NCI-H748 (cell line): Measurements from ENCODE around the gene ALAS1.

ENCODE experiments used
- DNase-seq: peaks from one replicate; lab custom pipeline; 2025; ENCODE audit not compliant: unreplicated experiment; lab: John Stamatoyannopoulos, UW

ALAS1 gene

GRCh38 chr3:52198643-52199608 is 966 bp downstream of the ALAS1 start:
- DNase-seq: no peak

GRCh38 chr3:52200981-52201679 is 3.2 kb downstream of the ALAS1 start:
- no peak for DNase-seq

GRCh38 chr3:52202384-52203077 is 4.6 kb downstream of the ALAS1 start:
- DNase-seq: no peak

GRCh38 chr3:52203701-52204100 is 5.7 kb downstream of the ALAS1 start:
- no peak for DNase-seq

- peak; percentile 92 for DNase-seq
These were observed 6.5 kb downstream of the ALAS1 start for GRCh38 chr3:52204337-52205073.

- DNase-seq: no peak
These were observed 7.9 kb downstream of the ALAS1 start for GRCh38 chr3:52205727-52206372.

- DNase-seq: no peak
These were observed 10.6 kb downstream of the ALAS1 start for GRCh38 chr3:52208556-52208955.

- DNase-seq: no peak
These were observed 12.1 kb downstream of the ALAS1 start for GRCh38 chr3:52210037-52210436.

- DNase-seq: no peak
These were observed 12.6 kb downstream of the ALAS1 start for GRCh38 chr3:52210550-52211046.

- no peak for DNase-seq
These were observed 13.4 kb downstream of the ALAS1 start for GRCh38 chr3:52211268-52211891.

GRCh38 chr3:52213005-52213404 is 15.0 kb downstream of the ALAS1 start:
- DNase-seq: no peak

- no peak for DNase-seq
These were observed 15.9 kb downstream of the ALAS1 start for GRCh38 chr3:52213901-52214300.

GRCh38 chr3:52215351-52215750 is 17.4 kb downstream of the ALAS1 start:
- DNase-seq: no peak

- DNase-seq: peak; percentile 6
These were observed 18.8 kb downstream of the ALAS1 start for GRCh38 chr3:52216585-52217408.

GRCh38 chr3:52217409-52217805 is 19.4 kb downstream of the ALAS1 start:
- DNase-seq: no peak

GRCh38 chr3:52218026-52218425 is 20.1 kb downstream of the ALAS1 start:
- DNase-seq: no peak

- DNase-seq: no peak
These were observed 20.5 kb downstream of the ALAS1 start for GRCh38 chr3:52218454-52218853.

GRCh38 chr3:52218937-52219650 is 21.1 kb downstream of the ALAS1 start:
- DNase-seq: no peak
